ENCODE data around the gene PRICKLE2.

PRICKLE2 gene

GRCh38 chr3:64224826-64225610, at the start of gene PRICKLE2:
PRICKLE2 (minus strand) TSS chr3:64225466; CDS start chr3:64198927, 26,539 bp downstream.
- no peak for DNase-seq

GRCh38 chr3:64272842-64273241, 47.6 kb upstream of the PRICKLE2 start:
- no peak for DNase-seq

- DNase-seq, result no peak
These were observed 47.0 kb upstream of the PRICKLE2 start for GRCh38 chr3:64272271-64272670.

- no peak for DNase-seq
These were observed 46.4 kb upstream of the PRICKLE2 start for GRCh38 chr3:64271631-64272030.

GRCh38 chr3:64270866-64271260, 45.6 kb upstream of the PRICKLE2 start:
- DNase-seq, result no peak

- DNase-seq, result no peak
These were observed 45.0 kb upstream of the PRICKLE2 start for GRCh38 chr3:64270142-64270865.

- DNase-seq, result no peak
These were observed 43.7 kb upstream of the PRICKLE2 start for GRCh38 chr3:64268926-64269325.

- no peak for DNase-seq
These were observed 42.7 kb upstream of the PRICKLE2 start for GRCh38 chr3:64267721-64268604.

- DNase-seq, result no peak
These were observed 41.7 kb upstream of the PRICKLE2 start for GRCh38 chr3:64266983-64267382.

GRCh38 chr3:64266065-64266931, 41.0 kb upstream of the PRICKLE2 start:
- DNase-seq, result no peak

GRCh38 chr3:64265646-64266045, 40.4 kb upstream of the PRICKLE2 start:
- DNase-seq, result no peak

- no peak for DNase-seq
These were observed 39.3 kb upstream of the PRICKLE2 start for GRCh38 chr3:64264501-64265109.

- DNase-seq, result no peak
These were observed 37.4 kb upstream of the PRICKLE2 start for GRCh38 chr3:64262574-64263114.

GRCh38 chr3:64260431-64260830, 35.2 kb upstream of the PRICKLE2 start:
- DNase-seq, result no peak

- DNase-seq, result no peak
These were observed 34.4 kb upstream of the PRICKLE2 start for GRCh38 chr3:64259636-64260035.

GRCh38 chr3:64257100-64257755, 32.0 kb upstream of the PRICKLE2 start:
- DNase-seq, result no peak

GRCh38 chr3:64255741-64256340, 30.6 kb upstream of the PRICKLE2 start:
- DNase-seq, result no peak

- DNase-seq, result no peak
These were observed 29.2 kb upstream of the PRICKLE2 start for GRCh38 chr3:64254443-64254842.

- no peak for DNase-seq
These were observed 28.4 kb upstream of the PRICKLE2 start for GRCh38 chr3:64253689-64254088.

GRCh38 chr3:64251019-64251418, 25.8 kb upstream of the PRICKLE2 start:
- DNase-seq, result no peak
